SK-N-SH (cell line): ENCODE measurements around the gene MSX1.

Experiments used
- CTCF ChIP-seq: fragments of 200-600 bp; sonication (generic); IDR thresholded peaks from 2 replicates; pipeline ENCODE4 v1.6.1; 2017; ENCODE audit warnings: antibody characterized with exemption, mild to moderate bottlenecking, moderate library complexity
- EP300 ChIP-seq, 2 experiments: IDR thresholded peaks; 2 replicates each; pipeline versions ENCODE4 v1.4.0 to v1.6.1; 2012; ENCODE audit warnings: borderline replicate concordance in 1 of 2, low read depth in 1 of 2, low read length in 1 of 2
- EZH2phosphoT487 ChIP-seq: fragments of 200-600 bp; sonication (generic); IDR thresholded peaks from 2 replicates; pipeline ENCODE4 v1.6.1; 2017; ENCODE audit warnings: low read depth, mixed run types, mild to moderate bottlenecking, antibody characterized with exemption, moderate library complexity, borderline replicate concordance
- GABPA ChIP-seq: IDR thresholded peaks from 2 replicates; pipeline ENCODE4 v1.4.0; 2012; ENCODE audit warnings: low read depth, mild to moderate bottlenecking
- GATA2 ChIP-seq: sonication (generic); formaldehyde crosslinking; IDR thresholded peaks from 2 replicates; pipeline ENCODE4 v1.5.0; 2020; ENCODE audit warnings: mild to moderate bottlenecking, missing genetic modification reagents
- MEF2A ChIP-seq: IDR thresholded peaks from 2 replicates; pipeline ENCODE4 v1.4.0; 2012; ENCODE audit warnings: low read depth, borderline replicate concordance
- RCOR1 ChIP-seq: fragments of 150-350 bp; IDR thresholded peaks from 2 replicates; pipeline ENCODE4 v1.6.1; 2017; ENCODE audit warnings: antibody characterized with exemption, low read length
- REST ChIP-seq: IDR thresholded peaks from 2 replicates; pipeline ENCODE4 v1.6.1; 2012; ENCODE audit warnings: mild to moderate bottlenecking, low read depth, low read length, moderate library complexity
- RXRA ChIP-seq: IDR thresholded peaks from 2 replicates; pipeline ENCODE4 v1.4.0; 2012; ENCODE audit warnings: low read depth, mild to moderate bottlenecking, borderline replicate concordance
- TCF12 ChIP-seq: IDR thresholded peaks from 2 replicates; pipeline ENCODE4 v1.4.0; 2012

- TF ChIP-seq GABPA (no peak), EZH2phosphoT487 (no peak), CTCF (no peak), EP300 (IDR thresholded peaks at IDR 0.05; ENCODE audit: borderline replicate concordance in 1 of 2, low read depth in 1 of 2, low read length in 1 of 2) (no peak), GATA2 (CRISPR knock-in tag) (no peak), REST (no peak), MEF2A (no peak), RXRA (no peak), TCF12 (no peak), RCOR1 (no peak)
Measured at GRCh38 chr4:4888695-4889094, 29.2 kb downstream of the MSX1 start.
